Stimulated activated CD8-positive, alpha-beta memory T cell treated with anti-CD3 and anti-CD28 coated beads, Interleukin-7, amount 100 ng/mL, for 48 hours (primary cell): ENCODE results near the gene CD74.

Experiments
- DNase-seq, 2 donors: peaks; one replicate each; pipeline ENCODE4 v3.0.0-alpha.2; 2020; ENCODE audit warnings: low read depth in 1 of 2; ENCODE audit errors: extremely low read depth in 1 of 2

Gene CD74

GRCh38 chr5:150397782-150398721 lies 14.7 kb downstream of the CD74 start:
- DNase-seq: no peak

DNA sequence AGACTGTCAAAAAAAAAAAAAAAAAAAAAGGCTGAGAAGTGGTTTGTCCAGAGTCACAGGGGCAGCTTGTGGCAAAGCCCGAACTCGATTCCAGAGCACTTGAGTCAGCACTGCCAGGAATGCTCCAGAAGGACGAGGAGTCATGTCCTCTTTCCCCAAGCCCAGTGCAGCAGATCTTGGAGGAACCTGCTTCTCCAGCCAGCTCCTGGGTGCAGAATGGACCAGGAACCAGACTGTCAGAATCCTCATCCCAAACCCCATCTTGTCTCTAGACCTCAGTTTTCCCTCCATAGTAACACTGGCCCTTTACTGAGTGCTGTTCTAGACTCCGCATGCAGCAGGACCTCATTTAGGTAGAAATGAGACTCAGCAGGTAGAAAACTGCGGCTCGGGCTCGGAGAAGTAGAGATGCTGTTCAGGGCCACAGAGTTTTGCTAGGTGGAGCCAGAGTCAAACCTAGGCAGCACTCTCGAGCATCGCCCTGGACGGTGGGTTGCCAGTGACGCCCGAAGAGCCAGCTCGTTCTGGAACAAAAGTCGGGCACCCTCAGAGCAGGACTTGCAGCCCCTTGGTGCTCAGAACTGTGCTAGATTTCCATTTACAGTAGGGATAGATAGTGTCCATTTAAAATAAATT lies 15.4 kb downstream of the CD74 start:
- DNase-seq: no peak

DNA sequence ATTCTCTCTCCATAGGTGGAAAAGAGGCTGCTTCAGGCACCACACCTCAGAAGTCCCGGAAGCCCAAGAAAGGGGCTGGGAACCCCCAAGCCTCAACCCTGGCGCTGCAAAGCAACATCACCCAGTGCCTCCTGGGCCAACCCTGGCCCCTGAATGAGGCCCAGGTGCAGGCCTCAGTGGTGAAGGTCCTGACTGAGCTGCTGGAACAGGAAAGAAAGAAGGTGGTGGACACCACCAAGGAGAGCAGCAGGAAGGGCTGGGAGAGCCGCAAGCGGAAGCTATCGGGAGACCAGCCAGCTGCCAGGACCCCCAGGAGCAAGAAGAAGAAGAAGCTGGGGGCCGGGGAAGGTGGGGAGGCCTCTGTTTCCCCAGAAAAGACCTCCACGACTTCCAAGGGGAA lies 16.4 kb downstream of the CD74 start:
- no peak for DNase-seq

- DNase-seq: no peak
These were observed 17.1 kb downstream of the CD74 start for GRCh38 chr5:150395688-150395975.

- no peak for DNase-seq
These were observed 17.6 kb downstream of the CD74 start for GRCh38 chr5:150394912-150395687.

- no peak for DNase-seq
These were observed 18.6 kb downstream of the CD74 start for GRCh38 chr5:150394131-150394530.

GRCh38 chr5:150393096-150393645 lies 19.5 kb downstream of the CD74 start:
- DNase-seq: no peak

- no peak for DNase-seq
These were observed 20.0 kb downstream of the CD74 start for GRCh38 chr5:150392680-150393079.

GRCh38 chr5:150391986-150392385 lies 20.7 kb downstream of the CD74 start:
- no peak for DNase-seq

- no peak for DNase-seq
These were observed 21.5 kb downstream of the CD74 start for GRCh38 chr5:150391064-150391834.

GRCh38 chr5:150389531-150390266 lies 23.0 kb downstream of the CD74 start:
- DNase-seq: no peak

DNA sequence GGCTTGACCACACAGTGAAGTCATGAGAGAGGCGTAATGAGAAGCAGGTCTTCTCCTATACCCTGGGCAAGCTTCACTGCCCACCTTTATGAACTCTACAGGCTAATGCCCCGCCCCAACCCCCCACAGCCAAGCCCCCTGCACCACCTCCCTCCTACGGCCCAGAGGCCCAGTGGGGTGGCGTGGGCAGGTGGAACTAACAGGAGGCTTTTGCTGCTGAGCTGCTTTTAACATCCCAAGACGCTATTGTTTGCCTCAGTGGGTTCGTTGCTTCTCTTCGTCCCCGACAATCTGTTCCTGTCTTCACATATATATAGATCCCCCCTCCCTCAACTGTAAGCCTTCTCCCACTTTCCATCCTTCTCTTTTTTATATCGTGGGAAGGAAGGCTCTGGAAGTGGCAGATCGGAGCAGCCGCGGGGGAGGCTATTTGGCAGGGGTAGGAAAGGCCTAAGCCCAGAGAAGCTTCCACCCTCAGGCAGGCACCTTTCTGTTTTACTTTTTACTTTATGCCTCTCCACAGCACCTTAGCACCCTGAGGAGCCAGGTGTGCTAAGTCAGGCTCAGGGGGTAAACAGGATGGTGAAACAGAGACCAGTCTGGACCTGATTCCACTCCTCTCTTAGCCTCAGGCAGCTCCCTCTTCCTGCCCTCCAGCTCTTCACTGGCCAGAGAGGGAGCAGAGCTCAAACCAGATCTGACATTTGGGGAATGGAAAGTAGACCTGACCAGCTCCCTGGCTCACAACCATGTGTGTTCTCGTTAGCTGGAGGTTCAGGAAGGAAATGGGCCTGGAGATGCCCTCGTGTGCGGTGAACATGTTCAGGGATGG lies 26.5 kb downstream of the CD74 start:
- DNase-seq: no peak

DNA sequence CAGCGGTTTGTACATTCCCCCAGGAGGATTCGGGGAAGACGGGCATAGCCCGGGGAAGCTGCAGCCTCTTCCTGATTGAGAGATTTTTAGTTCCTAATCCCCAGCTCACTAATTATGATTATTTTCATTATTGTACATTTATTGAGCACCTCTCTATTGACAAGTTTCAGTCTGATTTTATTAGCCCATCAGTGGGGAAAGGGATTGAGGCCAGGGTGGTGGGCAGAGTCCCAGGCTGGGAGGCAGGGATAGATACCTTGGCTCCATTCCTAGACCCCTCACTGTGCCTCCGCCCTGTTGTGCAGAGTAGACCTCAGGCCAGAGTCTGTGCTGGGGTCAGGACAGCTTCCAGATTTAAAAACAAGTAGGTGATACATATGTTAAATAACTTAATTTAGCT lies 28.0 kb downstream of the CD74 start:
- no peak for DNase-seq

GRCh38 chr5:150377964-150378694 lies 34.6 kb downstream of the CD74 start:
- no peak for DNase-seq

GRCh38 chr5:150376799-150377771 lies 35.6 kb downstream of the CD74 start:
- DNase-seq: no peak

GRCh38 chr5:150374651-150375050 lies 38.1 kb downstream of the CD74 start:
- DNase-seq: no peak

DNA sequence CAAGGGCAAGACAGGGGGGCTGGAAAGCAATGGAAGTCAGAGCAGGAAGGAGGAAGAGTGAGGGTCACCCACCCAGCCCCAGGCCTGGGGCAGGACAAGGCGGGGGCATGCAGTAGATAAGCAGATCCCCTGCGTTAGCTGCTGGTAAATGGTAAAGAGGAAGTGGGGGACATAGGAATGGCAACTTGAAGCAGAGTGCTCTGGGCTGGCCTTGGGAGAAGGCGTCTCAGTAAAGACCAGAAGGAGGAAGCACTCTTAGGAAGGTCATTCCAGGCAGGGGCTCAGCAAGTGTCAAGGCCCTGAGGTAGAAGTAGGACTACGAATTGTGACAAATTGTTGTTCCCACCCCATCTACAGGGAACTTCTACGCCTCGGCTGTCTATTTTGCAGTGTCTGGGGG lies 40.1 kb downstream of the CD74 start:
- DNase-seq: no peak
